Activated T-helper 2 cell treated with anti-CD3 and anti-CD28 coated beads, Interferon-gamma antibody, Interleukin-2, Interleukin-4, amounts not matched to agents 10 μg/mL and 5 μg/mL and 100 μg/mL, durations not matched to agents 14 hours and 24 hours and 36 hours (primary cell): ENCODE measurements around the gene CYP27A1. TPM values are rescaled to one million over a fixed set of nuclear protein-coding genes. Genes with fewer than 3 reads are reported as not detected.

Source experiments
- DNase-seq: peaks from one replicate; pipeline ENCODE4 v3.0.0; 2021; ENCODE audit warnings: low spot score
- H3K27ac Mint-ChIP-seq: one replicate; pipeline ENCODE4 v1.8.0; 2021; ENCODE audit warnings: mixed read lengths
- H3K27me3 Mint-ChIP-seq: one replicate; pipeline ENCODE4 v1.8.0; 2021; ENCODE audit warnings: low read depth, mixed read lengths
- H3K36me3 Mint-ChIP-seq: one replicate; pipeline ENCODE4 v1.8.0; 2021; ENCODE audit warnings: low read depth, mixed read lengths
- H3K4me1 Mint-ChIP-seq: one replicate; pipeline ENCODE4 v1.8.0; 2021; ENCODE audit warnings: low read depth, mixed read lengths
- H3K4me3 Mint-ChIP-seq: one replicate; pipeline ENCODE4 v1.8.0; 2021; ENCODE audit warnings: low read depth, mild to moderate bottlenecking, moderate library complexity, mixed read lengths
- H3K9me3 Mint-ChIP-seq: one replicate; pipeline ENCODE4 v1.8.0; 2021; ENCODE audit warnings: mixed read lengths
- intact Hi-C: fragments of 100-400 bp; cut with micrococcal nuclease; formaldehyde crosslinking; loops from one replicate; pipeline ENCODE4 v1.15.1; 2023
- total RNA-seq: library from RNA; stranded (reverse); gene quantifications from 2 replicates; pipeline ENCODE4 v1.2.3, GENCODE V29; 2022

CYP27A1 gene
- total RNA-seq = not detected in 2 replicates

DNA sequence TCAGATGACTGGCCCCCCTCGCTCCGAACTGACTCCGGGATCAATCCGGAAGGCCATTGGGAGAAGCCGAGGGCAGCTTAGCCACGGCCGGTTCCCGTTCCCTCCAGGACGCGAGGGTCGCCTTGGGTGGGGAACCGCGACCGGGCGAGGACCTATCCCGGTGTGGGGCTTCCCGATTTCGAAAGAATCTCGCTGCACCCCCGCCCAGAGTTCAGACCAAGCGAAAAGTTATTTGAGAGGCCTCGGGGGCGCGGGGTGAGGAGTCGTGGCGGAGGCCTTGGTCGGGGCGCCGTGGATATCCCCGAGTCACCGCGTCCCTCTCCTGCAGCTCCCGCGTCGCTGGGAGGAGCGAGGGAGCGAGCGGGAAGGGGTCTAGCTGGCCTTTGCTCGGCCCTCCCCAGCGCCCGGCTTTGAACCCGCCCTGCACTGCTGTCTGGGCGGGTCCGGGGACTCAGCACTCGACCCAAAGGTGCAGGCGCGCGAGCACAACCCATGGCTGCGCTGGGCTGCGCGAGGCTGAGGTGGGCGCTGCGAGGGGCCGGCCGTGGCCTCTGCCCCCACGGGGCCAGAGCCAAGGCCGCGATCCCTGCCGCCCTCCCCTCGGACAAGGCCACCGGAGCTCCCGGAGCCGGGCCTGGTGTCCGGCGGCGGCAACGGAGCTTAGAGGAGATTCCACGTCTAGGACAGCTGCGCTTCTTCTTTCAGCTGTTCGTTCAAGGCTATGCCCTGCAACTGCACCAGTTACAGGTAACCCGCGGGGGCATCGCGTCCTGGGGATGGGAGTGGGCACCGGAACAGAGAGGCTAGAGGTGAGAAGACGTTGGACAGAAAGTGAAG is at the start of gene CYP27A1:
Gene CYP27A1, plus strand, starts transcription at position 457 of the 837 bp plus-strand sequence. Its CDS starts 36 bp downstream, at position 493.
- peaks cover 5% of the 10 kb centered on the region for H3K9me3 Mint-ChIP-seq
- no peaks in the 10 kb centered on the region for H3K4me1 Mint-ChIP-seq
- no peak within 1 kb of the TSS for H3K4me3 Mint-ChIP-seq
- no peak within 1 kb of the TSS for H3K27ac Mint-ChIP-seq
- H3K27me3 Mint-ChIP-seq = peaks cover 52% of the 10 kb centered on the region
- no peak for DNase-seq
- peaks cover 4% of the 10 kb centered on the region for H3K36me3 Mint-ChIP-seq
- intact Hi-C loops = loop anchor here (10.0 kb wide), 1 partner anchor 203 kb away; the partner anchor contains the start of gene FEV

DNA sequence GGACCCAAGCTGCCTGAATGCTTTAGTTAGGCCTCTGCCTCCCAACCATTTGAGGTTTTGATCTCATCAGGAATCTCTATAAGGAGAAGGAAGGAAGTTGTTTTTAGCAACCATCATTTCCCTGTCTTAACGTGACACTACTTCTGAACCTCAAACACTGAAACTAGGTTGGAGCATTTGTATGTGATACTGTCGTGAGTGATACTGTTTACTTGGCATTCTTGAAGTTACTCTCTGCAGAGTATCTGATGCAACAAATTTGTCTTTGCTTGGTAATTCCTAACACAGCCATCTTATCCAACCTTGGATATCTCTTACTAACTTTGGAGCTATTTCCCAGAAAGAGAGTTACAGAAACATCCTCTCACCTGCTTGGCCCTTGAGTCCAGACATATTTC is 49.2 kb upstream of the CYP27A1 start:
- no peak for DNase-seq
- Mint-ChIP-seq H3K4me1 (peaks cover 29% of the 10 kb centered on the region), H3K9me3 (peaks cover 2% of the 10 kb centered on the region), H3K27me3 (no peaks in the 10 kb centered on the region), H3K36me3 (peaks cover 38% of the 10 kb centered on the region), H3K4me3 (no peak overlapping the region), H3K27ac (peak overlapping the region; percentile 48)
- intact Hi-C loops = loop anchor here (2.0 kb wide), 2 partner anchors 22 to 74 kb away; partner anchors contain the start of genes BCS1L, TTLL4 and ZNF142

GRCh38 chr2:218733171-218734021 is 48.6 kb upstream of the CYP27A1 start:
- H3K36me3 Mint-ChIP-seq = peaks cover 42% of the 10 kb centered on the region
- H3K4me1 Mint-ChIP-seq = peaks cover 28% of the 10 kb centered on the region
- no peak overlapping the region for H3K4me3 Mint-ChIP-seq
- peak; percentile 16 for DNase-seq
- H3K27me3 Mint-ChIP-seq = no peaks in the 10 kb centered on the region
- H3K27ac Mint-ChIP-seq = peak overlapping the region; percentile 48
- intact Hi-C loops = loop anchor here (1.0 to 2.0 kb wide), 3 partner anchors 9 to 75 kb away; partner anchors contain the start of genes BCS1L, TTLL4 and ZNF142
- no peaks in the 10 kb centered on the region for H3K9me3 Mint-ChIP-seq

- Mint-ChIP-seq H3K36me3 (peaks cover 45% of the 10 kb centered on the region), H3K27me3 (no peaks in the 10 kb centered on the region), H3K27ac (peak overlapping the region; percentile 61), H3K9me3 (no peaks in the 10 kb centered on the region), H3K4me1 (peaks cover 28% of the 10 kb centered on the region), H3K4me3 (no peak overlapping the region)
- intact Hi-C loops = loop anchor here (1.0 kb wide), 1 partner anchor 8 kb away; no protein-coding TSS in a partner anchor
- DNase-seq = no peak
These were observed 47.6 kb upstream of the CYP27A1 start for GRCh38 chr2:218734190-218734975.

DNA sequence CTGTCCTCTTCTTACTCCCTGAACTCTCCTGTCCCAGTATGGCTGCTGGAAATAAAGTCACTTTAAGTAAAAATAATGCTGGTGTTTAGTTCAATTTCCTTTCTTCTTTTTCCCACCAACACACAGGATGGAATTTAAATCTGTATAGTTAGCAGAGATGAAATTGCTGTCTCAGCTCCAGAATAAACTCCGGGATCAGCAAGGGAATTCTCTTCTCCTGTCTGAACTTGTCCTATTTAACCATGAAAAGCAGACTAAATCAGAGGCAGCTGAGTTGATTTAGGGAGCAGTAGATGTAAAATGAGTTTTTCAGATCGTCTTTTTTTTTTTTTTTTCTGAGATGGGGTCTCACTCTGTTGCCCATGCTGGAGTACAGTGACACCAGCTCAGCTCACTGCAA is 45.4 kb upstream of the CYP27A1 start:
- no peak overlapping the region for H3K27ac Mint-ChIP-seq
- peaks cover 25% of the 10 kb centered on the region for H3K4me1 Mint-ChIP-seq
- H3K9me3 Mint-ChIP-seq = no peaks in the 10 kb centered on the region
- no peak for DNase-seq
- no peak overlapping the region for H3K4me3 Mint-ChIP-seq
- no peaks in the 10 kb centered on the region for H3K27me3 Mint-ChIP-seq
- intact Hi-C loops = no loop called here
- H3K36me3 Mint-ChIP-seq = peaks cover 53% of the 10 kb centered on the region

- no peak overlapping the region for H3K4me3 Mint-ChIP-seq
- H3K36me3 Mint-ChIP-seq = peaks cover 78% of the 10 kb centered on the region
- H3K9me3 Mint-ChIP-seq = no peaks in the 10 kb centered on the region
- intact Hi-C loops = no loop called here
- peaks cover 24% of the 10 kb centered on the region for H3K4me1 Mint-ChIP-seq
- no peak overlapping the region for H3K27ac Mint-ChIP-seq
- DNase-seq = no peak
- H3K27me3 Mint-ChIP-seq = no peaks in the 10 kb centered on the region
These were observed 38.9 kb upstream of the CYP27A1 start for GRCh38 chr2:218743068-218743467.

- intact Hi-C loops = no loop called here
- Mint-ChIP-seq H3K27ac (peak overlapping the region; percentile 29), H3K4me3 (no peak overlapping the region)
These were observed 37.3 kb upstream of the CYP27A1 start for GRCh38 chr2:218744615-218745014.

GRCh38 chr2:218745160-218745558 is 36.8 kb upstream of the CYP27A1 start:
- Mint-ChIP-seq H3K4me1 (peaks cover 24% of the 10 kb centered on the region), H3K4me3 (no peak overlapping the region), H3K9me3 (no peaks in the 10 kb centered on the region), H3K27me3 (no peaks in the 10 kb centered on the region), H3K27ac (no peak overlapping the region), H3K36me3 (peaks cover 78% of the 10 kb centered on the region)
- no peak for DNase-seq
- intact Hi-C loops = no loop called here

More at GRCh38 chr2:218744615-218745014, 37.3 kb upstream of the CYP27A1 start:
- no peak for DNase-seq
- Mint-ChIP-seq H3K27me3 (no peaks in the 10 kb centered on the region), H3K36me3 (peaks cover 76% of the 10 kb centered on the region), H3K9me3 (no peaks in the 10 kb centered on the region), H3K4me1 (peaks cover 24% of the 10 kb centered on the region)

DNA sequence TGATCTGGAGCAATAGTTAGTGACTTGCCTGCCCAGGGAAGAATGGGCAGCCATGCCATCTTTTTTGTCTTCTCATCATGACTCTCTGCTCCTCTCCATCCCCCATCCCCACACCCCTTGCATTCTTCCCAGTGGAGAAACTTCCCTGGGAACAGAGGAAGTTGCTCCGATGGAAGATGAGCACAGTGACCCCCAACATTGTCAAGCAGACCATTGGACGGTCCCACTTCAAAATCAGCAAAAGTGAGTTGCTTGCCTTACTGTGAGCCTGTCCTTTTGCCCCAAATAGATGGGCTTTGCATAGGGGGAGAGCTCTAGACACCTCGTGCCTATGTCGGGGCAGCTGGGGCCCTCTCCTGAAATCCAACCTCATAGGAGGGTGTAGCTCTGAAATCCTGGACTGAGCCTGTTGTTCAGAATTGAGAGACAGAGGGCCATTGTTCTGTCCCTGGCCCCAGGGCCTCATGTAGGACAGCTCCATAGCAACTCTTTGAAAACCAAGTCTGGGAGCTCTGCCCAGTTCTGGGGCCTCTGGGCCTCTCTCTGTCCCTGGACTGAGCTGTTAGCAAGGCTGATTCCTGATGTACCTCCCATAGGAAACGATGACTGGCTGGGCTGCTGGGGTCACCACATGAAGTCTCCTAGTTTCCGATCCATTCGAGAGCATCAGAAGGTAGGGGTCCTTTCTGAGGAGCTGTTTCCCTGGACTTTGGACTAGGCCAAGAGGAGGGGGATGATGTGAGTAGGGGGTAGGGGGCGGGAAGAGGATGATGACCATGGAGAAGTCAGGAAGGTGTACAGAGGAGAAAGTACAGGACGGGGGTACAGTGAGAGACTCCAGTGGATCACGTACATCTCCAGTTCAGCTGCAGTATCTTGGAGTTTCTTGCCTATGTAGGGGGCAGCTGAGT is 36.1 kb upstream of the CYP27A1 start:
- no peak overlapping the region for H3K27ac Mint-ChIP-seq
- intact Hi-C loops = no loop called here
- H3K36me3 Mint-ChIP-seq = peaks cover 78% of the 10 kb centered on the region
- DNase-seq = no peak
- H3K4me1 Mint-ChIP-seq = peaks cover 24% of the 10 kb centered on the region
- no peak overlapping the region for H3K4me3 Mint-ChIP-seq
- H3K27me3 Mint-ChIP-seq = no peaks in the 10 kb centered on the region
- H3K9me3 Mint-ChIP-seq = no peaks in the 10 kb centered on the region

DNA sequence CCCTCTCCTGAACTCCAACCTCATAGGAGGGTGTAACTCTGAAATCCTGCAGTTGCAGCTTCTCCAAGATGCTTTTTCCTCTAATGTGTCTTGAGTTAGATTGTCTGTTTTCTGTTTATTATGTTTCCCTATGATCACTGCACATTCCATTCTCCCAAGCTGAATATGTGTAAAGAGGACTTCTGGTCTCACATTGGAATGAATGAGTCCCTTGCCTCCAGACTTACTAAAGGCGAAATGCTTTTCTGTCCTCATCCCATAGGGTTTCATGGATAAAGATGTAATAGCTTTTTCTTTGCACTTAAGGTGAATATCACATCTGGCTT is 35.5 kb upstream of the CYP27A1 start:
- Mint-ChIP-seq H3K27ac (no peak overlapping the region), H3K4me3 (no peak overlapping the region), H3K4me1 (peaks cover 24% of the 10 kb centered on the region), H3K9me3 (no peaks in the 10 kb centered on the region), H3K27me3 (no peaks in the 10 kb centered on the region), H3K36me3 (peaks cover 81% of the 10 kb centered on the region)
- DNase-seq = no peak
- intact Hi-C loops = no loop called here

- no peak overlapping the region for H3K4me3 Mint-ChIP-seq
- H3K36me3 Mint-ChIP-seq = peaks cover 83% of the 10 kb centered on the region
- intact Hi-C loops = no loop called here
- H3K4me1 Mint-ChIP-seq = peaks cover 24% of the 10 kb centered on the region
- no peak overlapping the region for H3K27ac Mint-ChIP-seq
- DNase-seq = no peak
- no peaks in the 10 kb centered on the region for H3K27me3 Mint-ChIP-seq
- no peaks in the 10 kb centered on the region for H3K9me3 Mint-ChIP-seq
These were observed 35.0 kb upstream of the CYP27A1 start for GRCh38 chr2:218746960-218747359.
